HepG2 (cell line): Measurements from ENCODE around the gene RIN3.

Experiments
- CTCF ChIP-seq: sonication (generic); formaldehyde crosslinking; IDR thresholded peaks from 2 replicates; pipeline ENCODE4 v1.5.0; 2020; ENCODE audit warnings: mild to moderate bottlenecking, missing genetic modification reagents, moderate library complexity
- ELF4 ChIP-seq: sonication (generic); formaldehyde crosslinking; IDR thresholded peaks from 2 replicates; pipeline ENCODE4 v1.5.0; 2020; ENCODE audit warnings: missing genetic modification reagents, mild to moderate bottlenecking, moderate library complexity, borderline replicate concordance
- EP300 ChIP-seq, 3 experiments: sonication (generic) in 1 of 3; formaldehyde crosslinking in 1 of 3; IDR thresholded peaks; 2 replicates each; pipeline versions ENCODE4 v1.5.1 to v1.6.1; 2011 to 2020; ENCODE audit warnings: low read depth in 2 of 3, low read length in 2 of 3, borderline replicate concordance in 1 of 3, improper control_type of control experiment in 1 of 3, mild to moderate bottlenecking in 1 of 3, missing genetic modification reagents in 1 of 3, moderate library complexity in 1 of 3
- ETS1 ChIP-seq: sonication (generic); formaldehyde crosslinking; IDR thresholded peaks from 2 replicates; pipeline ENCODE4 v1.4.0; 2020; ENCODE audit warnings: missing genetic modification reagents
- EZH2 ChIP-seq: conservative IDR thresholded peaks from 2 replicates; pipeline ENCODE4 v1.6.1; 2012; ENCODE audit warnings: mild to moderate bottlenecking, low read depth, low read length, moderate library complexity
- IRF2 ChIP-seq: IDR thresholded peaks from 2 replicates; pipeline ENCODE4 v1.6.1; 2018; ENCODE audit warnings: missing genetic modification reagents, missing compliant biosample characterization
- LCORL ChIP-seq, 2 experiments: fragments of 450-650 bp in 1 of 2; sonication (generic) in 1 of 2; formaldehyde crosslinking in 1 of 2; IDR thresholded peaks; 2 replicates each; pipeline versions ENCODE4 v1.5.0 to v1.6.1; 2017 to 2020; ENCODE audit warnings: antibody characterized with exemption in 1 of 2, missing genetic modification reagents in 1 of 2
- MAFF ChIP-seq: IDR thresholded peaks from 2 replicates; pipeline ENCODE4 v1.6.1; 2011; ENCODE audit warnings: low read depth, low read length, improper control_type of control experiment
- MXI1 ChIP-seq: IDR thresholded peaks from 3 replicates; pipeline ENCODE4 v1.6.1; 2012; ENCODE audit warnings: low read depth, low read length, inconsistent platforms, borderline replicate concordance

GRCh38 chr14:92519246-92520101 lies 5.9 kb downstream of the RIN3 start:
- TF ChIP-seq ETS1 (CRISPR knock-in tag) (no peak), CTCF (CRISPR knock-in tag) (no peak), EZH2 (no peak), IRF2 (CRISPR knock-in tag) (no peak), ELF4 (CRISPR knock-in tag) (no peak), LCORL (IDR thresholded peaks at IDR 0.05) (no peak), LCORL (CRISPR knock-in tag; IDR thresholded peaks at IDR 0.05) (no peak), EP300 (IDR thresholded peaks at IDR 0.05; ENCODE audit: low read depth in 2 of 2, low read length in 2 of 2) (no peak), EP300 (CRISPR knock-in tag; IDR thresholded peaks at IDR 0.05; ENCODE audit: borderline replicate concordance) (no peak), MXI1 (no peak), MAFF (no peak)
